Activated CD4-positive, alpha-beta T cell treated with anti-CD3 and anti-CD28 coated beads, Interleukin-2, amount 10 ng/mL, durations not matched to agents 7 days and 5 days (primary cell): ENCODE measurements around the gene SLC4A8. TPM values are rescaled to one million over a fixed set of nuclear protein-coding genes. Genes with fewer than 3 reads are reported as not detected.
"Not testable (repeated sequence)": the region's sequence is repeated elsewhere in the genome, so short reads cannot be mapped to it uniquely, and the experiment has no call there.

Source experiments
- CTCF ChIA-PET: fragments of 350-600 bp; sonication (Branson Sonifier 250); formaldehyde crosslinking; loops from one replicate; lab custom pipeline; 2021; ENCODE audit warnings: antibody characterized with exemption; lab: Charles Lee
- POLR2A ChIA-PET: fragments of 350-600 bp; sonication (Branson Sonifier 250); formaldehyde crosslinking; loops from one replicate; lab custom pipeline; 2021; ENCODE audit warnings: antibody characterized with exemption; lab: Charles Lee
- DNase-seq: peaks from one replicate; pipeline ENCODE4 v3.0.0-alpha.2; 2020
- H3K27ac Mint-ChIP-seq: one replicate; pipeline ENCODE4 v1.8.0; 2021; ENCODE audit warnings: mild to moderate bottlenecking, moderate library complexity, mixed read lengths
- H3K27me3 Mint-ChIP-seq: one replicate; pipeline ENCODE4 v1.8.0; 2021; ENCODE audit warnings: mixed read lengths
- H3K36me3 Mint-ChIP-seq: one replicate; pipeline ENCODE4 v1.8.0; 2021; ENCODE audit warnings: low read depth, mixed read lengths
- H3K4me1 Mint-ChIP-seq: one replicate; pipeline ENCODE4 v1.8.0; 2021; ENCODE audit warnings: mixed read lengths
- H3K4me3 Mint-ChIP-seq: one replicate; pipeline ENCODE4 v1.8.0; 2021; ENCODE audit warnings: mild to moderate bottlenecking, moderate library complexity, mixed read lengths
- H3K9me3 Mint-ChIP-seq: one replicate; pipeline ENCODE4 v1.8.0; 2021; ENCODE audit warnings: mixed read lengths
- total RNA-seq, 2 experiments: library from RNA; stranded (reverse); gene quantifications; one replicate each; pipeline ENCODE4 v1.2.3, GENCODE V29; 2021

The SLC4A8 gene
- total RNA-seq, 2 experiments from 2014 or later = 2.9 to 4.4 TPM

- POLR2A ChIA-PET = no interaction called here
- Mint-ChIP-seq H3K4me3 (no peak overlapping the region), H3K27me3 (no peaks in the 10 kb centered on the region), H3K9me3 (no peaks in the 10 kb centered on the region), H3K27ac (no peak overlapping the region), H3K36me3 (no peaks in the 10 kb centered on the region), H3K4me1 (no peaks in the 10 kb centered on the region)
- no peak for DNase-seq
- CTCF ChIA-PET = no interaction called here
These were observed 82.5 kb downstream of the SLC4A8 start for GRCh38 chr12:51507178-51507577.

GRCh38 chr12:51508285-51508684 is 83.7 kb downstream of the SLC4A8 start:
- POLR2A ChIA-PET = no interaction called here
- Mint-ChIP-seq H3K4me3 (no peak overlapping the region), H3K27ac (no peak overlapping the region), H3K9me3 (no peaks in the 10 kb centered on the region), H3K4me1 (no peaks in the 10 kb centered on the region), H3K27me3 (no peaks in the 10 kb centered on the region), H3K36me3 (no peaks in the 10 kb centered on the region)
- CTCF ChIA-PET = no interaction called here
- no peak for DNase-seq

GRCh38 chr12:51511546-51512260 is 87.1 kb downstream of the SLC4A8 start:
- DNase-seq = no peak
- no peaks in the 10 kb centered on the region for H3K36me3 Mint-ChIP-seq
- POLR2A ChIA-PET = no interaction called here
- no peaks in the 10 kb centered on the region for H3K27me3 Mint-ChIP-seq
- CTCF ChIA-PET = no interaction called here
- no peaks in the 10 kb centered on the region for H3K4me1 Mint-ChIP-seq
- H3K9me3 Mint-ChIP-seq = no peaks in the 10 kb centered on the region
- H3K27ac Mint-ChIP-seq = no peak overlapping the region
- no peak overlapping the region for H3K4me3 Mint-ChIP-seq

- POLR2A ChIA-PET = no interaction called here
- no peaks in the 10 kb centered on the region for H3K27me3 Mint-ChIP-seq
- H3K4me3 Mint-ChIP-seq = no peak overlapping the region
- CTCF ChIA-PET = no interaction called here
- H3K4me1 Mint-ChIP-seq = no peaks in the 10 kb centered on the region
- no peak for DNase-seq
- H3K9me3 Mint-ChIP-seq = no peaks in the 10 kb centered on the region
- H3K27ac Mint-ChIP-seq = no peak overlapping the region
- H3K36me3 Mint-ChIP-seq = no peaks in the 10 kb centered on the region
These were observed 87.8 kb downstream of the SLC4A8 start for GRCh38 chr12:51512438-51512837.

- H3K4me3 Mint-ChIP-seq, CTCF ChIA-PET, H3K27me3 Mint-ChIP-seq, DNase-seq, H3K27ac Mint-ChIP-seq, H3K36me3 Mint-ChIP-seq, H3K4me1 Mint-ChIP-seq, POLR2A ChIA-PET, H3K9me3 Mint-ChIP-seq: not testable (repeated sequence)
These were observed 90.4 kb downstream of the SLC4A8 start for GRCh38 chr12:51515037-51515436.

- H3K36me3 Mint-ChIP-seq = no peaks in the 10 kb centered on the region
- H3K4me1 Mint-ChIP-seq = no peaks in the 10 kb centered on the region
- no peaks in the 10 kb centered on the region for H3K27me3 Mint-ChIP-seq
- no peaks in the 10 kb centered on the region for H3K9me3 Mint-ChIP-seq
- H3K4me3 Mint-ChIP-seq = no peak overlapping the region
- no peak for DNase-seq
- CTCF ChIA-PET = no interaction called here
- POLR2A ChIA-PET = no interaction called here
- H3K27ac Mint-ChIP-seq = no peak overlapping the region
These were observed 92.7 kb downstream of the SLC4A8 start for GRCh38 chr12:51517316-51517715.

GRCh38 chr12:51517800-51518199 is 93.2 kb downstream of the SLC4A8 start:
- Mint-ChIP-seq H3K27ac (no peak overlapping the region), H3K4me1 (no peaks in the 10 kb centered on the region), H3K36me3 (no peaks in the 10 kb centered on the region), H3K4me3 (no peak overlapping the region), H3K9me3 (no peaks in the 10 kb centered on the region), H3K27me3 (no peaks in the 10 kb centered on the region)
- CTCF ChIA-PET = no interaction called here
- no peak for DNase-seq
- POLR2A ChIA-PET = no interaction called here

- Mint-ChIP-seq H3K27ac (no peak overlapping the region), H3K27me3 (no peaks in the 10 kb centered on the region), H3K9me3 (no peaks in the 10 kb centered on the region), H3K36me3 (no peaks in the 10 kb centered on the region), H3K4me1 (no peaks in the 10 kb centered on the region), H3K4me3 (no peak overlapping the region)
- no peak for DNase-seq
- CTCF ChIA-PET = interaction anchor here (1.0 kb wide), 2 partner anchors 11 to 99 kb away, joined by 3 read pairs; no protein-coding TSS in a partner anchor
- POLR2A ChIA-PET = no interaction called here
These were observed 95.1 kb downstream of the SLC4A8 start for GRCh38 chr12:51519755-51520154.

- no peak overlapping the region for H3K27ac Mint-ChIP-seq
- POLR2A ChIA-PET = no interaction called here
These were observed 96.1 kb downstream of the SLC4A8 start for GRCh38 chr12:51520576-51521325.

GRCh38 chr12:51521554-51522276 is 97.1 kb downstream of the SLC4A8 start:
- CTCF ChIA-PET = interaction anchor here (1.0 kb wide), 1 partner anchor 17 kb away, joined by 3 read pairs; no protein-coding TSS in a partner anchor
- Mint-ChIP-seq H3K4me3 (no peak overlapping the region), H3K9me3 (no peaks in the 10 kb centered on the region), H3K27me3 (no peaks in the 10 kb centered on the region), H3K4me1 (no peaks in the 10 kb centered on the region), H3K36me3 (no peaks in the 10 kb centered on the region), H3K27ac (no peak overlapping the region)
- no peak for DNase-seq
- POLR2A ChIA-PET = no interaction called here

More at GRCh38 chr12:51520576-51521325, 96.1 kb downstream of the SLC4A8 start:
- CTCF ChIA-PET = interaction anchor here (0.8 to 1.0 kb wide), 2 partner anchors 12 to 100 kb away, joined by 3 read pairs; no protein-coding TSS in a partner anchor
- no peaks in the 10 kb centered on the region for H3K9me3 Mint-ChIP-seq
- H3K4me1 Mint-ChIP-seq = no peaks in the 10 kb centered on the region
- H3K27me3 Mint-ChIP-seq = no peaks in the 10 kb centered on the region
- no peak for DNase-seq
- H3K4me3 Mint-ChIP-seq = no peak overlapping the region
- no peaks in the 10 kb centered on the region for H3K36me3 Mint-ChIP-seq

GRCh38 chr12:51522696-51523095 is 98.1 kb downstream of the SLC4A8 start:
- no peak overlapping the region for H3K4me3 Mint-ChIP-seq
- no peak for DNase-seq
- no peaks in the 10 kb centered on the region for H3K4me1 Mint-ChIP-seq
- H3K9me3 Mint-ChIP-seq = no peaks in the 10 kb centered on the region
- H3K27me3 Mint-ChIP-seq = no peaks in the 10 kb centered on the region
- no peaks in the 10 kb centered on the region for H3K36me3 Mint-ChIP-seq
- POLR2A ChIA-PET = no interaction called here
- CTCF ChIA-PET = interaction anchor here (2.2 kb wide), 1 partner anchor 101 kb away, joined by 7 read pairs; no protein-coding TSS in a partner anchor
- no peak overlapping the region for H3K27ac Mint-ChIP-seq

- Mint-ChIP-seq H3K4me1 (no peaks in the 10 kb centered on the region), H3K27ac (no peak overlapping the region), H3K36me3 (no peaks in the 10 kb centered on the region), H3K9me3 (no peaks in the 10 kb centered on the region), H3K4me3 (no peak overlapping the region), H3K27me3 (no peaks in the 10 kb centered on the region)
- ChIA-PET CTCF (interaction anchor here (1.7 to 2.2 kb wide), 2 partner anchors 13 to 103 kb away, joined by 3 to 7 read pairs; no protein-coding TSS in a partner anchor), POLR2A (no interaction called here)
- no peak for DNase-seq
These were observed 99.8 kb downstream of the SLC4A8 start for GRCh38 chr12:51524386-51524901.
